NCI-H1092 (cell line): ENCODE data around the gene GOLGA6A.
"Not testable (repeated sequence)": the region's sequence is repeated elsewhere in the genome, so short reads cannot be mapped to it uniquely, and the experiment has no call there.

Experiments used
- DNase-seq: peaks from one replicate; lab custom pipeline; 2025; lab: John Stamatoyannopoulos, UW

GOLGA6A gene

DNA sequence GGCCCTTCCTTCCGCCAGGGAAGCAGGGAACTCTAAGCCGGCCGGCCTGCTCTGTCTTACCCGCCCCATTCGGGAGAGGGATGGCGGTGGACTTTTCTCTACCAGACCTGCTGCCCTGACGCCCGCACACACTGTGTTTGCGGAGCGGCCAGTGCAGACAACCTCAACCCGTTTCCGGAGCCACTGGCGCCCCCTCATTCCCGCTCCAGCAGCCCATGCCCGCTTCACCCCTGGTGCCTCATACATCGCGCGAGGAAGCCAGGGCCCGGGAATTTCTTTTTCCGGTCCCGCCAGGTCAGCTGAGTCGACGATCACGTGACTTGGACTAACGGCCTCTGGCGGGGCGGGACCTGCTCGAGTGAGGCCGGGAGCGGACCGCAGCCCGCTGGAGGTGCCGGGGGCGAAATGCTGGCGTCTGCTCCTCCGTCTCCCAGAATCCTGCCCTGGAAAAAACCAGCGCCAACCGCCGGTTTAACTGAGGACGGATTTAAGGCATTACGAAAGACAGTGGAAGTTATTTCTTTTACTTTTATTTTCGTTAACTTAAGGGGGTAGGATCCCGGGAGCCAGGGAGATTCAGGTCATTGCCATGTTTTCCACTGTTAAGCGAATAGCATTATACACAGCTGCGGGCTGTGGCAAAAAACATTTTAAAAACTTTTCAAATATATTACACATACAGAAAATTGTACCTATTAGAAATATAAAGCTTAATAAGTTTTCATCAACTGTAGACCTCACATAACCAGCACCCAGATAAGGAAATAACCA, 17.8 kb upstream of the GOLGA6A start:
- DNase-seq = not testable (repeated sequence)

DNA sequence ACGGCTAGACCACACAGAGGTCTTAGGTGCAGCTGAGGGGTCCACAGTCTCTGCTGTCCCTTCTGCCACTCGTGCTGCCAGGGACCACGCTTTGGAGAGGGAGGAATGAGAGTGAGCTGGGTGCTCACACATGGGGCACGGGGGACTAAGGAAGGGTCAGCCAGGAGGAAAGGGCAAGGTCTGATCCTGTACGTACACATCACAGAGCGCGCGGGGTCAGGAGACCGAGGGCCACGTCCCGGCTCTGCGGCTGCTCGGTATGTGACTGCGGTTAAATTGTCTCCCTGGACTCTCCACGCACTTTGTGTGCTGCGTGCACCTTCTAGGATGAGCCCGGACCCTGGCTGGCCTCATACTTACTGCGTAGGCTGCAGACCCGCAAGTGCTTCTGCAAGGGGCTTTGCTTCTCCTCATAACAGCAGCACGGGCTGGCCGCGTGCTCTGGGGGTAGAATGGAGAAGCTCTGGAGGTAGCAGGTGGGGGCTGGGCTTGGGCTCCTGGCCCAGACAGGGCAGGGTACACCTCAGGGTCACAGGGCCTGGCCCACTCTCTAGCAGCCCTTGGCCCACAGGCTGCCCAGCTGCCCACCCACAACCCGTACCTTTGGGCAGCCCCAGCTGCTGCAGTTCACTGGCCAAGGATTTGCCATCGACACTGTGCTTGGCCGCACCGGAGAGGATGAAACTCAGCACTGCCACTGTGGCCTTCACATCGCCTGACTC, 14.6 kb upstream of the GOLGA6A start:
- DNase-seq = not testable (repeated sequence)

DNA sequence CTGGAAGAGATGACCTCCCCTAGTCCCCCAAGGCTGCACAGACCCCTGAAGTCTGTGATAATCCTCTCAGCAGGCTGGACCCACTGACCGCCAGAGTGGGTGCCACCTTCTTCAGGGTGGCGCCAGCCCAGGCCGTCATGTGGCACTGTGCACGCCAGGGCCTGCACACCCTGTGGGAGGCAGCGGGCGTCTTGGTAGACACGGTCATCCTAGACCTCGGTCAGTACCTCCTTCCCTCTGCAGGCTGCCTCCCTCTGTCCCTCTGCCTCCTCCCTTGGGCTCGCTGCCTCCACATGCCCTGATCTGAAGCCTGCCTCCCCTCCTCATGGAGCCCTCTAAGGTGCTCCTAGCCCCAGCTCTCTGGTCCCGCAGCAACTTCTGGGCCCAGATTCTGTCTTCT, 13.3 kb upstream of the GOLGA6A start:
- not testable (repeated sequence) for DNase-seq

DNA sequence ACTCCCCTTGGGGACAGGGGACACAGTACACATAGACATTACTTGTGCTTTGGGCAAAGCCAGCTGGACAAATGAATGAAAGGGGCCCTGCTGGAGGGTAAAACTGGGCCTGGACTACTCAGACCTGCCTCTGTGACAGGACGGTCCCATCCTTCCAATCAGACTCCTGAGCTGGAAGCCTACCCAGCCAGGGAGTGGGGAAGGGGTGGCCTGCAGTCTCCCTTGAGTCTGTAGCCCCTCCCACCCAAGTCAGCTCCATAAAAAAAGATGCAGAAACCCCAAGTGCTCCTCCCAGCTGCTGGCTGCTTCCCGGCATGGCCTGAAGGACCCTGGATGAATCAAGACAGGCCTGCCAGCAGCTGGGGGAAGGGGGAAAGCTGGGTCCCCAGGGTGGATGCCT, 12.2 kb upstream of the GOLGA6A start:
- not testable (repeated sequence) for DNase-seq

GRCh38 chr15:74075781-74076180, 6.6 kb downstream of the GOLGA6A start:
- not testable (repeated sequence) for DNase-seq

DNA sequence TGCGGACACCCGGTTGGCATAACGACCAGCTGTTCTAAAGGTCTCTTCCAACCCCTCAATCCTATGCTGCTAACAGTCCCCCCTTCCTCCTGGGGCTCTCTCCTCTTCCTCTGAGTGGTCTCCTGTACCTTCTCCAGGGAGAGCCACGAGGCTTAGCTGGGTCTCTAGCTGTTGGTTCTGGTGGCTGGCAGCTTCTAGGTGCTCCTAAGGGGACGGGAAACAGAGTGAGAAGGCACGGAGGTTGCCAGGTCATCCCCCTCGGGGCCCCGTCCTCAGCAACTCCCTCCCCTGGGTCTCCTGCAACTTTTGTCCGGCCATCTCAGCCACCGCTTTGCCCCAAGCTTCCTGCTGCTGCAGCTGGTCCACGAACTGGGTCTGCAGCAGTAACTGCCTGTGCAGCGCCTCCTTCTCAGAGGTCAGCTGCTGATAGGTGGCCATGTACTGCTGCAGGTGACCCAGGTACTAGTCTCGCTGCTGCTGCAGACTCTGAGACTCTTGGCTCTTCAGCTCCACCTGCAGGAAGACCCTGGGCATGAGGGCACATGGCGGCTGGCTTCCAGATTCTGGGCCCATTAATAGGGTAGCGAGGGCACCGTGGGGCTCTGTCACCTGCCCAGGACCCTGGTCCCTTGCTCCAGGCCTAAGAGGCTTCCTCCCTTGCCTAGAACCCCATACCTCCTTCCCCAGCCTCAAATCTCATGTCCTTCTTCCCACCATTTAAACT, 9.6 kb downstream of the GOLGA6A start:
- not testable (repeated sequence) for DNase-seq

- DNase-seq = not testable (repeated sequence)
Observed at GRCh38 chr15:74072132-74072531, 10.2 kb downstream of the GOLGA6A start.

DNA sequence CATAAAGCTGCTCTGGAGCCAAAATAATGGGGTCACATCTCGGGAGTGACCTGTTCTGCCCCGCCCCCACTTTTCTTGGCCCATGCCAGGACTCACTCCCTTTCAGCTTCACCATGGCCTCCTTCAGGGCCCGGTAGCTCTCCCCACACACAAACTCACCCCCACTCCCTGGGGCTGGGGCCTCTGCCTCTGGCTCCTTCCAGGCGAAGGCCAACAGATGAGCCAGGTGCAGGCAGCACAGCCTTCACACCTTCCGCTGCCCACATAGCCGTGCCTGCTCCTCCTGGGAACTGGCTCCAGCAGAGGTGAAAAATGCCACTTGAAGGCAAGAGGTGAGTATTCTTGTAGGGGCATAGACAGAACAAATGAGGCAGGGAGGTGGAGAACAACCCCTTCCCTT, 10.7 kb downstream of the GOLGA6A start:
- not testable (repeated sequence) for DNase-seq

DNA sequence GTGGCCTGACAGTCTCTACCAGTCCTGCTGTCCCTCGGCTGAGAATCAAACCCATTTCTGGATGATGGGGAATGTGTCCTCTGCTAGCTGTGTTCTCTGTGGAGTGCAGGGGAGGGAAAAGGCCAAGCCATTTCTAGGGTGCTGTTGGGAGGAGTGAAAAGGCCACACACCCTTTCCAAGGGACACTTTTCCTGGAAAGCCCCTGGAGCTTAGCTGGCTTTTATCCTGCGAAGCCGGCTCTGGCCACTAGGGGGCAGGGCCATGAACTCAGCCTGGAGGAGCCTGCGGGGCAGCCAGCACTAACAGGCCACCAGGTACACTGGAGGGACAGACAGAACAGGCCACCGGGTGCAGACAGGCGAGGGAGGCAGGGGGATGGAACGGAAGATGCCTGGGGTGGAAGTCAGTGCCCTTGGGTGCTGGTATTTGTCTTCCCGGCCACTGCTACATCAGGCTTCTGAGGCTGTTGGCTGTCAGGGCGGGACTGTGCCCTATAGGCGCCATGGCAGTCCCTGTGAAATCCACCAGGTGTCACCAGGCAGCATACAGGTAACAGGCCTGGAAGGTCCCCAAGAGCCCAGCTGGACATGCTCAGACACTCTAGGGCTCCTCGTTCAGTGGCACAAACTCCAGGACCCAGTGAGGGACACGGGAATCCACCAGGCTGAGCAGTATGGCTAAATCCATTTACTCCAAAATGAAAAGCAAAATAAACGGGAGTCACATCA, 16.5 kb downstream of the GOLGA6A start:
- not testable (repeated sequence) for DNase-seq

- not testable (repeated sequence) for DNase-seq
Observed at GRCh38 chr15:74064822-74065221, 17.5 kb downstream of the GOLGA6A start.

- DNase-seq = not testable (repeated sequence)
Observed at GRCh38 chr15:74064183-74064582, 18.2 kb downstream of the GOLGA6A start.

GRCh38 chr15:74063425-74064146, 18.8 kb downstream of the GOLGA6A start:
- DNase-seq = not testable (repeated sequence)

DNA sequence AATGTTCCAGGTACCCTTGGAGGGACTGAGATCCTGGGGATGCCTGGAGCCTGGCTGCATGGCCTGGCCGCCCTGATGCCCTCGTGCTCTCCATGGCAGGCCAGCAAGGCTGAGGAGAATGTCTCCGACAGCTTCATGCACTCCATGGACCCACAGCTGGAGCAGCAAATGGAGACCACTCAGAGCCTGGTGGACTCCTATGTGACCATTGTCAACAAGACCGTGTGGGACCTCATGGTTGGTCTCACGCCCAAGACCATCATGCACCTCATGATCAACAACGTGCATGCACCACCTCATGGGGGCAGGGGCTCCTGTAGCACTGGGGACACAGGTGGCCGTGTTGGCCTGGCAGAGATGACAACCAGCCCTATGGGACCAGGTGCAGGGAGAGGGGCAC, 19.7 kb downstream of the GOLGA6A start:
- no peak for DNase-seq

- DNase-seq = no peak
Observed at GRCh38 chr15:74062236-74062635, 20.1 kb downstream of the GOLGA6A start.

- DNase-seq = no peak
Observed at GRCh38 chr15:74060251-74060650, 22.1 kb downstream of the GOLGA6A start.

- DNase-seq = not testable (repeated sequence)
Observed at GRCh38 chr15:74059050-74059833, 23.1 kb downstream of the GOLGA6A start.

GRCh38 chr15:74056330-74056729, 26.0 kb downstream of the GOLGA6A start:
- DNase-seq = not testable (repeated sequence)

DNA sequence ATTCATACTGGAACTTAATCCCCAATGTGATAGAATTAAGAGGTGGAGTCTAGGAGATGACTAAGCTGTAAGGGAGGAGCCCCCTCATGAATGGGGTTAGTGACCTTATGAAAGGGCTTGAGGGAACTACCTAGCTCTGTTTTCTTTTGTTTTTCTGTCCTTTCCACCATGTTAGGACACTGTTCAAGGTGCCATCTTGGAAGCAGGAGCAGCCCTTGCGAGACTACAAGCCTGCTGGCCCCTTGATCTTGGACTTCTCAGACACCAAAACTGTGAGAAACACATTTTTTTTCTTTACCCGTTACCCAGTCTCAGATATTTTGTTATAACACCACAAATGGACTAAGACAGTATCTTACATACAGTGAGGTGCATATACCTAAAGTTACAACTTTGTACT, 26.5 kb downstream of the GOLGA6A start:
- no peak for DNase-seq

GRCh38 chr15:74053941-74054529, 28.3 kb downstream of the GOLGA6A start:
- DNase-seq = peak; percentile 55

DNA sequence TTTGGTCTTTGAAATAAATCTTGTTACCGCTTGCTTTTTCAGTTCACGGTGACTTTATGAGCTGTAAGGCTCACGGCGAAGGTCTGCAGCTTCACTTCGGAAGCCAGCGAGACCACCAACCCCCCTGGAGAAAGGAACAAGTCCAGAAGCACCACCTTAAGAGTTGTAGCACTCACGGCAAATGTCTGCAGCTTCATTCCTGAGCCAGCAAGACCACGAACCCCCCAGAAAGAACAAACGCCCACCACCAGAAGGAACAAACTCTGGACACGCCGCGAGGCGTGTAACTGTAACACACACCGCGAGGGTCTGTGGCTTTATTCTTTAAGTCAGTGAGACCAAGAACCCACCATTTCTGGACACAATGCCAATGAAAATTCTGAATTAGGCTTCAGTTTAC, 28.8 kb downstream of the GOLGA6A start:
- no peak for DNase-seq
